NCI-H510A (cell line): ENCODE measurements around the gene BRF1.
A peak's percentile ranks its signal among the peaks of the same experiment; 100 is the strongest.
"Not testable (repeated sequence)": the region's sequence is repeated elsewhere in the genome, so short reads cannot be mapped to it uniquely, and the experiment has no call there.

Source experiments
- DNase-seq: peaks from one replicate; lab custom pipeline; 2025; lab: John Stamatoyannopoulos, UW

The BRF1 gene

GRCh38 chr14:105315941-105316576, 15.3 kb upstream of the BRF1 start:
- DNase-seq = no peak

DNA sequence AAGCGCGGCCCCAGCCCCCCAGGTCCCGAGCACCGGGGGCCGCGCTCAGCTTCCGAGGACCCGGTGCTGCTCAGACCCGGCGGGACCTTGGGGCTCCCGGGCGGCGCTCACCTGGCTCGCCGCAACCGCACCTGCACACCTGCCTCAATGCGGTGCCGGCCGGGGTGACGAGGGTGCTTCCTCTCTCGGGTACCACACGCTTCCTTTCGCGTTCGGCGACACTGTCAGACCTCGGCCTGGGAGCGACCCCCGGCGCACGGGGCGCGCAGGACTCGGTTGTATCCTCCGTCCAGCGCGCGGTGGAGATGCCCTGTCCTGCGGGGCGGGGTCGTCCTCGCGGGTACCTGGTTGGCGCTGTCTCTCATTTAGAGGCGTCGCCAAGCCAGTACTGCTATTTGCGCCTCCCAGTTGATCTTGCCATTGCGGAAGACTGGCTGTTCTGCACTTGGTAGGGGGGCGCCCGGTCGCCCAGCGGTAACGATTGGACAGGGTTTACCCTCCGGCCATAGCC, 14.5 kb upstream of the BRF1 start:
- DNase-seq = peak; percentile 41

- DNase-seq = peak; percentile 84
Observed at GRCh38 chr14:105314287-105315200, 13.7 kb upstream of the BRF1 start, which contains the start of gene PACS2. Gene PACS2, plus strand, starts transcription at chr14:105314748. Its CDS starts 171 bp downstream, at chr14:105314919.

DNA sequence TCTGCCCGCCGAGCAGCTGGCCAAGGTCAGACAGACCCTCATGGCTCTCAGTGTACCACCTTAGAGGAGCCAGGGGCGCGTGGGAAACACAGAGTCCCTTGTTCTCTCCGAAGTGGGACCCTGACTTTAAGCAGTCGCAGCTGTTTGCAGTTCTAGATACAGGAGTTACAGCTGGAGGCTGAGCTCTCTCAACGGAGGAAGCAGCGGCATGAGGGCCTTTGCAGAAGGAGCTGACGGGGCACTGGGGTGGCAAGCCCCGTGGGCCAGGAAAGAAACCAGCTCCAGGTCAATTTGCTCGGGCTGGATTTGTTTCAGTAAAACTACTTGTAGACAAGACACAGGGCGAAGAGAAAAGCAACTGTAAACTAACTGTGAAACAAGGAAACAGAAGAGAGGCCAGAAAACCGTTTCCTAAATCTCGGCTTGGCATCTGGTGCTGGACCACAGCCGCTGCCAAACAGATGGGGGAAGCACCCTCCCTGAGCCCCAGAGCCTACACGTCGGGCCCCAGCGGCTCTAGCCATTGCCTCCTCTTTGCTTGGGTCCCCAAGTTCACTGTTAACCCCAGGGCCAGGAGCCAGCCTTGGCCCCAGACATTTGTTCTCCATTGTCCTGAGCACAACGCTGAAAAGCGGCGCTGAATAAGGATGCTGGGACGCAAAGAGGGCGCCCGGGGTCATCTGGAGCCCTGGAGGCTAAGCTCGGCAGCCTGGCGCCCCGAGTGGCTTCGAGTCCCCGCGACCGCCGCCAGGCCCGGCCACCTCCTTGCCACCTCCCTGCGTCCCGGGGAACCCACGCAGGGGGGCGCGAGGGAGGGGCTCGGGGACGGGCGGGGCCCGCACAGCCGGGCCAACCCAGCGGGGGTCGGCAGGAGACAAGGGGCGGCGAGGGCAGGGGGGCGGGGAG, 12.8 kb upstream of the BRF1 start:
- DNase-seq = no peak

DNA sequence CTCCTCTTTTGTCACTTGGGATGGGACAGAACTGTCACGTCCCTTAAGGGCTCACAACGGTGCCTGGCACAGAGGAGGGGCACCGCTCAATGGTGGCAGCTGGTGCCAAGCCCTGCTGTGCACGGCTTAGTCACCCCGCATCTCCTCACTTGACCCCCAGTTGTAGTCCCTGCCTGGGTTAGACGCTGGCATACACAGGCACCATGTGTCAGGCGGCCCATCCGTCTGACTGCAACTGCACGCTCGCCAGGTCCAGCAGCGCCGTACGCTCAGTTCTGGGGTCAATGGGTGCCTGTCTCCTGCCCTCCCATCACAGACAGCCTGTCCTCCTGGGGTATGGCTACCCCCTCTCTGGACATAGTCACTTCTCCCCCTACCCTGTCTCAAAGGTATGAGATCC, 12.2 kb upstream of the BRF1 start:
- DNase-seq = no peak

GRCh38 chr14:105311838-105312237, 11.0 kb upstream of the BRF1 start:
- DNase-seq = no peak

DNA sequence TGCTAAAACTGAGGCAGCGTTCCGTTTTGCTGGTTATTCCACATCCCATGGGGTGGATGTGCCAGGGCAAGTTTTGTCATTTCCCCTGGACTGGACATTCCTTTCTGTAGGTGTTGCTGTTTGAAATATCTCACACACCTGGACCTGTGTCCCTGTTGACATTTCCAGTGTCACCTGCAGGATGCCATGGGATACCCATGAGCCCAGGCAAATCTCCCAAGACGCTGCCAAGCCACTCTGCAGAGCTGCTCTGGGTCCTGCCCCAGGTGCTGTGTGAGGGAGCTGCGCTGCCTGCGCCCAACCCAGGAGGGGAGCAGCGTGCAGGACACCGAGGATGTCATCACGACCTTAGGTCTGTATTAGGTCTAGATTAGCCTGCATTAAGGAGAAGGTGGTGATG, 8.6 kb upstream of the BRF1 start:
- no peak for DNase-seq

DNA sequence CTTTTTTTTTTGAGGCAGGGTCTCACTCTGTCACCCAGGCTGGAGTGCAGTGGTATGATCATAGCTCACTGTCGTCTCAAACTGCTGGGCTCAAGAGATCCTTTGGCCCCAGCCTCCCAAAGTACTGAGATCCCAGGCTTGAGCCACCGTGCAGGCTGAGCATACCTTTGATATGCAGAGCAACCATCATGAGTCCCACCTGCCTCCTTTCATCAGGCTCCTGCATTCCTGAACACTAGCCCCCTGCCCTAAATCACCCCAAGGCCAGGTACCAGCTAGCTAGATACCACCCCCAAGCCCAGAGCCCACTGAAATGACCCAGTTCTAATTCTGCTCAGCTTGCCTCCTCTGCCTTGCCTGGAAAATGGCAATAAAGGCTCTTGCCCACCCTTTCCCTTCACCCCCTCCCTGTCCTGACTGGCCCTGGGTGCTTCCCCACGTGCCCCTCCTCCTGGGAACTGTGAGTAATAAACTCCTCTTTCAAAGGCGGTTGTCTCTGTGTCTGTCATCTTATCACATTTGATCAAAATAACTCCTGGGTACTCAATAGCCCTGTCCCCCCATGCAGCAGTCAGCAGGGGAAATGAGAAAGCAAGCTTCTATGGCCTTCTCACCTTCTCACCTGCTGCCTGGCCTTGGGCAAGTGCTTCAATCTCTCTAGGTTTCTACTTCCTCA, 6.4 kb upstream of the BRF1 start:
- DNase-seq = no peak

DNA sequence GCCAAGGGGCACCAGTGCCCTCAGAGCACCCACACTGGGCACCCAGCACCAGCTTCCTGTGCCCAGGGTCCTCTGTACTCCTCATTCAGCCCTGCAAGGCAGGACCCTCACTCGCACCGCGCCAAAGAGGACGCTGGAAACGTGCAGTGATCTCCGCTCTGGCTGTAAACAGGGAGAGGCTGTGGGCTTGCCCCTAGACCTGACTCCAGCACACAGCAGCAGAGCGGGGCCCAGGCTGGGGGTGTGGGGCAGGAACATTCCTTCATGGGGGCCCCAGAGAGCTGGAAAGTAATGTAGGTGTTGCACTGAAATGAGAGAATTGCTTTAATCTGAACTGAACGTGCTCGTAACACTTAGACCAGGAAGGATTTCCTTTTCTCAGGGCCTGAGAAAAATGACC, 5.0 kb upstream of the BRF1 start:
- no peak for DNase-seq

DNA sequence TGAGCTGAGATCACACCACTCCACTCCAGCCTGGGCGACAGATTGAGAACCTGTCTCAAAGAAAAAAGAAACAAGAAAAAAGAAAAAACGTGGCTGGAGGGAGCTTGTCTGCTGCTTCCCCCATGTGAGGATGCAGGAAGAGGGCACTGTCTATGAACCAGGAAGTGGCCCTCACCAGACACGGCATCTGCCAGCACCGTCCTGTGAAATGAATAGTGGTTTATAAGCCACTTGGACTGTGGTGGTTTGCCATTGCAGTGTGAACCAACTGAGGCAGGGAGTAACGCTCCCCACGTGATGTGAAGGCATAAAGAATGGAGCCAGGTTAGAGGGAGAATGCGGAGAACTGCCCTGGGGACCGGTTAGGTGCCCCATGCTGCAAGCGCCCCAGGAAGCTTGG, 4.5 kb upstream of the BRF1 start:
- DNase-seq = no peak

DNA sequence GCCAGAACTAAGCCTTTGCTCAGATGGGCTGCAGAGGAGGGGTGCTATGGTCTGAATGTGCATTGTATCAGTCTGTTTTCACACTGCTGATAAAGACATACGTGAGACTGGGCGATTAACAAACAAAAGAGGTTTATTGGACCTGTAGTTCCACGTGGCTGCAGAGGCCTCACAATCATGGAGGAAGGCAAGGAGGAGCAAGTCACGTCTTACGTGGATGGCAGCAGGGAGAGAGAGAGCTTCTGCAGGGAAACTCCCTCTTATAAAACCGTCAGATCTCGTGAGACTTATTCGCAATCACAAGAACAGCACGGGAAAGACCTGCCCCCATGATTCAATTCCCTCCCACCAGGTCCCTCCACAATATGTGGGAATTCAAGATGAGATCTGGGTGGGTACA, 3.8 kb upstream of the BRF1 start:
- no peak for DNase-seq

- DNase-seq = no peak
Observed at GRCh38 chr14:105303949-105304348, 3.1 kb upstream of the BRF1 start.

DNA sequence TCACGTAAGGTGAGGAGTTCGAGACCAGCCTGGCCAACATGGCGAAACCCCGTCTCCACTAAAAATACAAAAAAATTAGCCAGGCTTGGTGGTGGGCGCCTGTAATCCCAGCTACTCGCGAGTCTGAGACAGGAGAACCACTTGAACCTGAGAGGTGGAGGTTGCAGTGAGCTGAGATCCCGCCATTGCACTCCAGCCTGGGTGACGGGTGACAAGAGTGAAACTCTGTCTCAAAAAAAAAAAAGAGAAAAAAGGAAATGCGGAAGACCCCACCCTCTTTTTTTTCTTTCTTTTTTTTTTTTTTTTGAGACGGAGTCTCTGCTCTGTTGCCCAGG, 1.1 kb upstream of the BRF1 start:
- DNase-seq = not testable (repeated sequence)

DNA sequence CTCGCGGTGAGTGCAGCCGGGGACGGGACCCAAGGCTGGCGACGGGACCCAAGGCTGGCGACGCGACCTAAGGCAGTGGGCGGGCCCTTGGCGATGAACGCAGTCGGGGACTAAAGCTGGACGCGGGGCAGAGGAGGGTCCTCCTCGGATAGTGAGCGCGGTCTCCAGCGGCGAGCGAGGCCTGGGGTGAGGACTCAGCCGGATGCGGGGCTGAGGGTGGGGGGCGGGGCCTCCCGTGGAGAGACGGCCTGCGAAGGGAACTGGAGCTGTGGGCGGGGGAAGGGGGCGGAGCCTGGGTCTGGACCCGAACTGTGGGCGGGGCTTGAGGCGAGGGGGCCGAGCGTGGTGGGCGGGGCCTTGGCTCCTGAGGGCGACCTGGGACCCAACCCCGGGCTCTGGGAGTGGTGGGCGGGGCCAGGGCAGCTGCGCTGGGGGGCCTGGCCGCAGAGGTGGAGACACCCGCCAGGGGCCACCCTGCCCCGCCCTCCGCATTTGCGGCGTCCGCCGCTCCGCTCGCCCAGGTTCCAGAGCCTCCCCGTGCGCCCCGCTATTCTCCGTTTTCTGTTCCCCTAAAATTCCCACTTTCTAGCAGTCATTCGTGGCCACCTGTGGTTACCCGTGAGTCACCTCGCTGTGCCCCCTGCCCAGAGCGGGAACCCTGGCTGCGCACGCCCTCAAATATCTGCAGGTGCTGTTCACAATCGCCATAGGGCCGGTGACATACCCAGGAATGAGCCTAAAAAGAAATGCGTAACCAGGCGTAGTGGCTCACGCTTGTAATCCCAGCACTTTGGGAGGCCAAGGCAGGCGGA, 508 bp upstream of the BRF1 start:
- DNase-seq = peak; percentile 94

DNA sequence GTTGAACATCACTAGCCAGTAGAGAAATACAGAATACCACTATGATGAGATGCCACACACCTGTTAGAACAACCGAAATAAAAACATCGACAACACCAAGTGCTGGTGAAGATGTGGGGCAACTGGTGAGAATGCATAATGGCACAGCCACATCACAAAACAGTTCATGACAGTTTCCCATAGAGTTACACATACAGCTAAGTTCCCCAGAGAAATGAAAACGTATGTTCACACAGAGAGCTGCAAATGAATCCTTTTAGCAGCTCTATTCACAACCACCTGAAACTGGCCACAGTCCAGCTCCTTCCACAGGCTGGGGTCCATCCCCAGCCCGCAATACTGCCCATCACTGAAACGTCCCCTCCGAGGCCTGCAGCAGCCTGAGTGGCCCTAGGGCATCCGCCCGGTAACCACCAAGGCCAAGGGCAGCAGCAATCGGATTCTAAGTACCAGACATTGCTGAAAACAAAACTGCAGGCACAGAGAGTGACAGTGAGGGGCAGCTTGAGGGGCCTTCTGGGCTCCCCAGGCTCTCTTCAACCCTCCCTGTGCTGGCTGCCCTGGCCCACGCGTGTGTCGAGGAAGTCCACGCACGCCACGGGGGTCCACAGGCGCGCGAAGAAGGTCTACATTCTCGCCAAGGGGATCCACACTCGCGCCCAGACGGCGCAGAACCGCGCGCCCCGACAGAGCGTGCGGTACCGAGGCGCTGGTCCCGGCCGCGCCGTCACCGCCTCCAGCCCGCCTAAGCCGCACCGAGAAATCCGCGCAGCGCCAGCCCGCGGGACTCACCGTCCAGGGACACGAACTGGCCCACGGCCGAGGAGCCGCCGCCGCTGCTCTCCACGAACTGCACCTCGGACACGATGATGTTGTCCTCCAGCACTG, 903 bp downstream of the BRF1 start:
- no peak for DNase-seq

DNA sequence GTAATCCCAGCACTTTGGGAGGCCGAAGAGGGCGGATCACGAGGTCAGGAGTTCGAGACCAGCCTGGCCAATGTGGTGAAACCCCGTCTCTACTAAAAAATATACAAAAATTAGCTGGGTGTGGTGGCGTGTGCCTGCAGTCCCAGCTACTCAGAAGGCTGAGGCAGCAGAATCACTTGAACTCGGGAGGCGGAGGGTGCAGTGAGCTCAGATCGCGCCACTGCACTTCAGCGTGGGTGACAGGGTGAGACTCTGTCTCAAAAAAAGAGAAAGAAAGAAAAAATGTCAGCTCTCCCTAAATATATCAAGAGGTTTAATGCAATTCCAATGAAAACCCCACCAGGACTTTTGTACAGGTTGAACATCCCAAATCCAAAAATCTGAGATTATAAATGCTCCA, 3.5 kb downstream of the BRF1 start:
- not testable (repeated sequence) for DNase-seq

DNA sequence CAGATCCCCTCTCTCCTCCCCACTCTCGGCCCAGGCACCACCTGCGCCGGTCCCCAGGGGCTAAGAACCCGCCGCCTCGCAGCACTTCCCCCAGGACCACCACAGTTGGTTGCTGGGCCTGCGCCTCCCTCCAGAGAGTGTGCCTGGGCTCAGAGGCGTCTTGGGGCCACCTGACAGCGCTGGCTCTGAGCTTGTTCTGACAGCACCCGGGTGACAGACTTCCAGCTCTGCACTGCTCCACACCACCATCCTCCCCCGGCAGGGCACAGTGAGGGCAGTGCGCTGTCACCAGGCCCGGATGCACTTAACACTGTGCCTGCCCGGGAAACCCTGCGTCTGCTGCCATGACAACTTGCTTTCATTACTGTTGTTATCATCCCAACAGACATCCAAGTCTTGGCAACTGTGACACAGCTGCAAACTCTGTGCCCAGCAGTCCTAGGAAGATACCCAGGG, 6.6 kb downstream of the BRF1 start:
- DNase-seq = peak; percentile 41

GRCh38 chr14:105292826-105293711, 7.7 kb downstream of the BRF1 start:
- DNase-seq = no peak
